ENCODE data around the gene NUP93.

The NUP93 gene

GRCh38 chr16:56690420-56691122 lies 39.4 kb upstream of the NUP93 start:
- TF ChIP-seq CTCF (IDR thresholded peaks at IDR 0.05): no peak
- Histone ChIP-seq H3K4me3 (ENCODE audit: low read depth, low read length) (no peak overlapping the region), H3K79me2 (no peaks in the 10 kb centered on the region), H3K4me1 (peaks cover 5% of the 10 kb centered on the region), H3K9me3 (ENCODE audit: control insufficient read depth, low read length) (no peaks in the 10 kb centered on the region), H3K36me3 (ENCODE audit: control insufficient read depth, insufficient read depth, low read length) (no peaks in the 10 kb centered on the region), H3K9ac (no peak overlapping the region), H2AFZ (no peak overlapping the region), H3K27me3 (ENCODE audit: control insufficient read depth, insufficient read depth, low read length) (no peaks in the 10 kb centered on the region), H3K27ac (no peak overlapping the region), H3K4me2 (ENCODE audit: low read length) (no peak overlapping the region)

- H3K4me2 ChIP-seq (ENCODE audit: low read length): no peak overlapping the region
- no peak overlapping the region for H3K4me3 ChIP-seq (ENCODE audit: low read depth, low read length)
- TF ChIP-seq CTCF (IDR thresholded peaks at IDR 0.05): no peak
- H3K79me2 ChIP-seq: no peaks in the 10 kb centered on the region
- H2AFZ ChIP-seq: peak overlapping the region; percentile 57
- H3K27me3 ChIP-seq (ENCODE audit: control insufficient read depth, insufficient read depth, low read length): no peaks in the 10 kb centered on the region
- no peaks in the 10 kb centered on the region for H3K36me3 ChIP-seq (ENCODE audit: control insufficient read depth, insufficient read depth, low read length)
- peaks cover 5% of the 10 kb centered on the region for H3K4me1 ChIP-seq
- no peaks in the 10 kb centered on the region for H3K9me3 ChIP-seq (ENCODE audit: control insufficient read depth, low read length)
- no peak overlapping the region for H3K9ac ChIP-seq
- peak overlapping the region; percentile 61 for H3K27ac ChIP-seq
Measured at GRCh38 chr16:56691885-56692284, 38.0 kb upstream of the NUP93 start.

- Histone ChIP-seq H3K79me2 (no peaks in the 10 kb centered on the region), H3K4me3 (ENCODE audit: low read depth, low read length) (no peak overlapping the region), H3K36me3 (ENCODE audit: control insufficient read depth, insufficient read depth, low read length) (no peaks in the 10 kb centered on the region), H3K27me3 (ENCODE audit: control insufficient read depth, insufficient read depth, low read length) (no peaks in the 10 kb centered on the region), H3K27ac (no peak overlapping the region), H3K4me2 (ENCODE audit: low read length) (no peak overlapping the region), H3K9me3 (ENCODE audit: control insufficient read depth, low read length) (no peaks in the 10 kb centered on the region), H2AFZ (no peak overlapping the region), H3K9ac (no peak overlapping the region), H3K4me1 (peaks cover 5% of the 10 kb centered on the region)
- TF ChIP-seq CTCF (IDR thresholded peaks at IDR 0.05): no peak
Measured at GRCh38 chr16:56695246-56695645, 34.7 kb upstream of the NUP93 start.

- Histone ChIP-seq H3K27ac (no peak overlapping the region), H3K27me3 (ENCODE audit: control insufficient read depth, insufficient read depth, low read length) (no peaks in the 10 kb centered on the region), H3K9ac (no peak overlapping the region), H3K4me3 (ENCODE audit: low read depth, low read length) (no peak overlapping the region), H3K79me2 (no peaks in the 10 kb centered on the region), H3K4me1 (no peaks in the 10 kb centered on the region), H3K9me3 (ENCODE audit: control insufficient read depth, low read length) (no peaks in the 10 kb centered on the region), H3K36me3 (ENCODE audit: control insufficient read depth, insufficient read depth, low read length) (no peaks in the 10 kb centered on the region), H2AFZ (no peak overlapping the region), H3K4me2 (ENCODE audit: low read length) (no peak overlapping the region)
- TF ChIP-seq CTCF (IDR thresholded peaks at IDR 0.05): no peak
Measured at GRCh38 chr16:56697456-56698155, 32.3 kb upstream of the NUP93 start.

Measured in parathyroid adenoma (tissue), 2 donors.